NCI-H1092 treated with DMSO at 0.1 percent for 48 hours (cell line): ENCODE results near the gene ADAM33.

Experiments used
- DNase-seq: peaks from one replicate; lab custom pipeline; 2025; lab: John Stamatoyannopoulos, UW

Gene ADAM33

GRCh38 chr20:3648951-3649350 lies 32.9 kb downstream of the ADAM33 start:
- no peak for DNase-seq

- no peak for DNase-seq
Observed at GRCh38 chr20:3647473-3647872, 34.3 kb downstream of the ADAM33 start.

GRCh38 chr20:3646651-3647050 lies 35.2 kb downstream of the ADAM33 start:
- DNase-seq = no peak

GRCh38 chr20:3646067-3646440 lies 35.8 kb downstream of the ADAM33 start:
- DNase-seq = no peak

GRCh38 chr20:3645309-3646066 lies 36.3 kb downstream of the ADAM33 start:
- no peak for DNase-seq

GRCh38 chr20:3640259-3640658 lies 41.6 kb downstream of the ADAM33 start:
- DNase-seq = no peak

GRCh38 chr20:3635346-3635745 lies 46.5 kb downstream of the ADAM33 start:
- DNase-seq = no peak

GRCh38 chr20:3633913-3634478 lies 47.8 kb downstream of the ADAM33 start:
- no peak for DNase-seq

GRCh38 chr20:3632311-3633004 lies 49.4 kb downstream of the ADAM33 start:
- no peak for DNase-seq

- DNase-seq = no peak
Observed at GRCh38 chr20:3631534-3631933, 50.3 kb downstream of the ADAM33 start.

GRCh38 chr20:3630429-3630828 lies 51.4 kb downstream of the ADAM33 start:
- no peak for DNase-seq

- no peak for DNase-seq
Observed at GRCh38 chr20:3629893-3630292, 51.9 kb downstream of the ADAM33 start.

GRCh38 chr20:3628502-3629314 lies 53.1 kb downstream of the ADAM33 start:
- DNase-seq = no peak

- DNase-seq = no peak
Observed at GRCh38 chr20:3627476-3627875, 54.3 kb downstream of the ADAM33 start.

GRCh38 chr20:3622406-3622805 lies 59.4 kb downstream of the ADAM33 start:
- no peak for DNase-seq

- DNase-seq = no peak
Observed at GRCh38 chr20:3621111-3621510, 60.7 kb downstream of the ADAM33 start.
